DND-41 (cell line): ENCODE data around the gene RNLS.

Experiments used
- EZH2 ChIP-seq: IDR thresholded peaks from 3 replicates; pipeline ENCODE4 v1.6.1; 2012; ENCODE audit warnings: borderline replicate concordance, low read depth, mild to moderate bottlenecking, moderate library complexity, low read length, inconsistent platforms; ENCODE audit not compliant: severe bottlenecking
- TF ChIP-seq, protein P1 (sequence below): IDR thresholded peaks from 2 replicates; pipeline ENCODE4 v1.5.1; 2012; ENCODE audit warnings: borderline replicate concordance, low read length, moderate library complexity, mild to moderate bottlenecking; ENCODE audit not compliant: poor library complexity, severe bottlenecking; ENCODE audit errors: extremely low read depth

DNA sequence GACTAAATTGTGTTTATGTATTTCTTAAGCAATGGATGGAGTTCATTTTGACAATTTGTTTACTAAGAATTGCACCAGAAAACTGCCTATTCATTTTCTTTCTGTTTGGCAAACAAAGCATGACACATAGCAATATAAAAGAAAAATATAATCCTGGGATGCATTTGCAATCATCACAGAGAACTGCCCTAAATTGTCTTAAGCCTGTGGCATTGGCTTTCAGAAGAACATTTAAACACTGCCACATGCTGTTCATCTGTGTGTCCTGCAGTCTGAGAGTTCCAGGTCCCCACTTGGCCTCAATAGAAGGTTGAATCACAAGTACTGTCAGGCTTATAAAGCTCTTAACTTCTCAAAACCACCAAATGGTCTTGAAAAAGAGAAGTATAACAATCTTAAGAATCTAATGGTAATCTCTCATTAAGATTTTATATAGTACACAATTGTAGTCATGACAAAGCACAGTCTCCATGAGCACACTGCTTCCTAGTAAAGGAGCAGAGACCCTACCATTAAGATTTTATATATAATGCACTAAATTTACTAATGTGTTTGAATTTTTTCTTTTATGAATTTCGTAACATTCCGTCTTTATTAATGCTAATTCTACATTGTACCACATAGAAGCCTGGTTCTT, 29.9 kb downstream of the RNLS start:
- TF ChIP-seq, protein P1, sequence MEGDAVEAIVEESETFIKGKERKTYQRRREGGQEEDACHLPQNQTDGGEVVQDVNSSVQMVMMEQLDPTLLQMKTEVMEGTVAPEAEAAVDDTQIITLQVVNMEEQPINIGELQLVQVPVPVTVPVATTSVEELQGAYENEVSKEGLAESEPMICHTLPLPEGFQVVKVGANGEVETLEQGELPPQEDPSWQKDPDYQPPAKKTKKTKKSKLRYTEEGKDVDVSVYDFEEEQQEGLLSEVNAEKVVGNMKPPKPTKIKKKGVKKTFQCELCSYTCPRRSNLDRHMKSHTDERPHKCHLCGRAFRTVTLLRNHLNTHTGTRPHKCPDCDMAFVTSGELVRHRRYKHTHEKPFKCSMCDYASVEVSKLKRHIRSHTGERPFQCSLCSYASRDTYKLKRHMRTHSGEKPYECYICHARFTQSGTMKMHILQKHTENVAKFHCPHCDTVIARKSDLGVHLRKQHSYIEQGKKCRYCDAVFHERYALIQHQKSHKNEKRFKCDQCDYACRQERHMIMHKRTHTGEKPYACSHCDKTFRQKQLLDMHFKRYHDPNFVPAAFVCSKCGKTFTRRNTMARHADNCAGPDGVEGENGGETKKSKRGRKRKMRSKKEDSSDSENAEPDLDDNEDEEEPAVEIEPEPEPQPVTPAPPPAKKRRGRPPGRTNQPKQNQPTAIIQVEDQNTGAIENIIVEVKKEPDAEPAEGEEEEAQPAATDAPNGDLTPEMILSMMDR: peak; percentile 98
- no peak for TF ChIP-seq EZH2
